Testis (tissue), 3 donors: ENCODE data around the gene LRRC36. TPM values are rescaled to one million over a fixed set of nuclear protein-coding genes. Genes with fewer than 3 reads are reported as not detected.

Source experiments
- DNase-seq: peaks from one replicate; pipeline ENCODE4 v3.0.0-alpha.2; 2019
- H3K27ac ChIP-seq, 2 donors: fragments of 200-600 bp; sonication (generic); one replicate each; pipeline ENCODE4 v1.5.1; 2019
- H3K27me3 ChIP-seq: fragments of 200-600 bp; sonication (generic); one replicate; pipeline ENCODE4 v1.5.1; 2019
- H3K36me3 ChIP-seq: fragments of 200-600 bp; sonication (generic); one replicate; pipeline ENCODE4 v1.5.1; 2017; ENCODE audit warnings: low read depth; ENCODE audit errors: missing control alignments
- H3K4me1 ChIP-seq: fragments of 200-600 bp; sonication (generic); one replicate; pipeline ENCODE4 v1.5.1; 2019
- H3K4me3 ChIP-seq, 2 donors: fragments of 200-600 bp; sonication (generic); one replicate each; pipeline ENCODE4 v1.5.1; 2017 to 2019
- H3K9me3 ChIP-seq: fragments of 200-600 bp; sonication (generic); one replicate; pipeline ENCODE4 v1.5.1; 2017
- CTCF ChIP-seq, 3 experiments: fragments of 450-650 bp in 2 of 3; fragments of 200-600 bp in 1 of 3; sonication (generic) in 1 of 3; IDR thresholded peaks; one replicate each; pipeline ENCODE4 v1.5.1; 2016 to 2019; ENCODE audit warnings: antibody characterized with exemption in 3 of 3, mild to moderate bottlenecking in 2 of 3, moderate library complexity in 1 of 3
- POLR2A ChIP-seq: fragments of 450-650 bp; IDR thresholded peaks from one replicate; pipeline ENCODE4 v1.6.1; 2017; ENCODE audit warnings: antibody characterized with exemption, mild to moderate bottlenecking, moderate library complexity
- WGBS, 2 donors: methylation state at CpG; one replicate each; pipeline ENCODE4 v1.1.5; 2018; 5-methylcytosine and 5-hydroxymethylcytosine counted together
- intact Hi-C: fragments of 100-400 bp; cut with DNase I; formaldehyde crosslinking; loops from one replicate; pipeline ENCODE4 v1.15.1; 2023; ENCODE audit warnings: low total_unique reads
- polyA plus RNA-seq: library from polyadenylated mRNA; stranded (reverse); fragments of 350-450 nt; fragmentation: Illumina TruSeq; extraction: RNeasy Lipid Tissue Mini Kit (QIAGEN cat#74804); gene quantifications from one replicate; pipeline ENCODE4 v1.2.3, GENCODE V29; 2014; ENCODE audit warnings: low read depth, low replicate concordance; ENCODE audit not compliant: insufficient read depth
- total RNA-seq, 2 donors: library from RNA; depleted of rRNA; stranded (reverse); fragments of >200 nt; gene quantifications; one replicate each; pipeline ENCODE4 v1.2.3, GENCODE V29; 2016

Gene LRRC36
- total and polyA plus RNA-seq, 3 donors from 2014 or later = 28.3 to 94.5 (median 40.9) TPM

- Histone ChIP-seq H3K4me1 (peaks cover 21% of the 10 kb centered on the region), H3K36me3 (no peaks in the 10 kb centered on the region), H3K4me3 (no peak overlapping the region), H3K9me3 (no peaks in the 10 kb centered on the region), H3K27ac (no peak overlapping the region), H3K27me3 (no peaks in the 10 kb centered on the region)
- no peak for DNase-seq
- TF ChIP-seq CTCF (IDR thresholded peaks at IDR 0.05) = no peak
- no peak for TF ChIP-seq POLR2A
- intact Hi-C loops = loop anchor here (5.0 kb wide), 1 partner anchor 42 kb away; no protein-coding TSS in a partner anchor
- WGBS, 2 donors = 79 to 86% methylated on average over 3 to 4 of the region's 4 CpGs
Measured at GRCh38 chr16:67425580-67425979, 99.0 kb downstream of the LRRC36 start.

GRCh38 chr16:67426022-67426421 lies 99.4 kb downstream of the LRRC36 start:
- H3K36me3 ChIP-seq = no peaks in the 10 kb centered on the region
- H3K4me1 ChIP-seq = peaks cover 23% of the 10 kb centered on the region
- no peaks in the 10 kb centered on the region for H3K9me3 ChIP-seq
- H3K27ac ChIP-seq = no peak overlapping the region
- no peaks in the 10 kb centered on the region for H3K27me3 ChIP-seq
- WGBS, 2 donors = 90 to 91% methylated on average over 6 to 7 of the region's 7 CpGs
- intact Hi-C loops = loop anchor here (5.0 kb wide), 1 partner anchor 41 kb away; no protein-coding TSS in a partner anchor
- DNase-seq = no peak
- H3K4me3 ChIP-seq = no peak overlapping the region
- no peak for TF ChIP-seq CTCF (IDR thresholded peaks at IDR 0.05)

- intact Hi-C loops = loop anchor here (5.0 kb wide), 1 partner anchor 40 kb away; no protein-coding TSS in a partner anchor
- Histone ChIP-seq H3K36me3 (no peaks in the 10 kb centered on the region), H3K27ac (no peak overlapping the region), H3K27me3 (no peaks in the 10 kb centered on the region), H3K4me3 (no peak overlapping the region), H3K9me3 (no peaks in the 10 kb centered on the region), H3K4me1 (peaks cover 29% of the 10 kb centered on the region)
- no peak for DNase-seq
- TF ChIP-seq CTCF (IDR thresholded peaks at IDR 0.05) (no peak), POLR2A (no peak)
- WGBS, 2 donors = 72 to 86% methylated on average over 7 of the region's 7 CpGs
Measured at GRCh38 chr16:67426950-67427349, 100.3 kb downstream of the LRRC36 start.

- no peaks in the 10 kb centered on the region for H3K9me3 ChIP-seq
- H3K4me1 ChIP-seq = peaks cover 37% of the 10 kb centered on the region
- 24 to 52% methylated on average over 8 to 11 of the region's 11 CpGs for WGBS, 2 donors
- no peaks in the 10 kb centered on the region for H3K27me3 ChIP-seq
- DNase-seq = peak; percentile 81
- no peak overlapping the region for H3K27ac ChIP-seq
- TF ChIP-seq POLR2A (no peak), CTCF (IDR thresholded peaks at IDR 0.05) (peak; percentile 65 to 75 (median 73))
- H3K4me3 ChIP-seq = no peak overlapping the region
- intact Hi-C loops = loop anchor here (5.0 kb wide), 1 partner anchor 39 kb away; no protein-coding TSS in a partner anchor
- no peaks in the 10 kb centered on the region for H3K36me3 ChIP-seq
Measured at GRCh38 chr16:67428146-67428731, 101.6 kb downstream of the LRRC36 start.
